ENCODE results near the gene MON2. TPM values are rescaled to one million over a fixed set of nuclear protein-coding genes. Genes with fewer than 3 reads are reported as not detected.
"Not testable (repeated sequence)": the region's sequence is repeated elsewhere in the genome, so short reads cannot be mapped to it uniquely, and the experiment has no call there.

Gene MON2
- total and polyA plus RNA-seq, 2 donors, result 12.8 to 302 TPM

DNA sequence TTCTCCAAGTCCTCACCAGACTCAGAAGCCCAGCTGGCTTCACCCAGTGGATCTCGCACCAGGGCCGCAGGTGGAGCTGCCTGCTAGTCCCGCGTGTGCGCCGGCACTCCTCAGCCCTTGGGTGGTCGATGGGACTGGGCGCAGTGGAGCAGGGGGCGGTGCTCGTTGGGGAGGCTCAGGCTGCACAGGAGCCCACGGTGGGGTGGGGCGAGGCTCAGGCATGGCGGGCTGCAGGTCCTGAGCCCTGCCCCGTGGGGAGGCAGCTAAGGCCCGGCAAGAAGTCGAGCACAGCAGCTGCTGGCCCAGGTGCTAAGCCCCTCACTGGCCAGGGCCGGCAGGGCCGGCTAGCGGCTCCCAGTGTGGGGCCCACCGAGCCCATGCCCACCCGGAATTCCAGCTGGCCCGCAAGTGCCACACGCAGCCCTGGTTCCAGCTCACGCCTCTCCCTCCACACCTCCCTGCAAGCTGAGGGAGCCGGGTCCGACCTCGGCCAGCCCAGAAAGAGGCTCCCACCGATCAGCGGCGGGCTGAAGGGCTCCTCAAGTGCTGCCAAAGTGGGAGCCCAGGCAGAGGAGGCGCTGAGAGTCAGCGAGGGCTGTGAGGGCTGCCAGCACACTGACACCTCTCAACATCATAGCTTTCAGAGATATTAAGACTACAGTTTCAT, 5.3 kb upstream of the MON2 start:
- H3K4me1 ChIP-seq (ENCODE audit: insufficient read depth); H3K27ac ChIP-seq (ENCODE audit: low read depth); DNase-seq (ENCODE audit: extremely low spot score); H3K4me3 ChIP-seq (ENCODE audit: low read depth, low read length); H3K36me3 ChIP-seq (ENCODE audit: insufficient read depth): not testable (repeated sequence)
- WGBS, result 94% methylated on average over 32 of the region's 32 CpGs

GRCh38 chr12:62463252-62463651, 3.4 kb upstream of the MON2 start:
- not testable (repeated sequence) for H3K4me1 ChIP-seq (ENCODE audit: insufficient read depth); H3K4me3 ChIP-seq (ENCODE audit: low read depth, low read length); H3K27ac ChIP-seq (ENCODE audit: low read depth); DNase-seq (ENCODE audit: extremely low spot score); H3K36me3 ChIP-seq (ENCODE audit: insufficient read depth)
- WGBS, result 70% methylated on average over 7 of the region's 7 CpGs

- H3K4me1 ChIP-seq (ENCODE audit: insufficient read depth), result no peaks in the 10 kb centered on the region
- under 1% methylated on average over 16 of the region's 16 CpGs for WGBS
- peak; percentile 17 for DNase-seq (ENCODE audit: extremely low spot score)
Observed at GRCh38 chr12:62466018-62466593, 520 bp upstream of the MON2 start.

GRCh38 chr12:62468397-62468796, 1.8 kb downstream of the MON2 start:
- DNase-seq (ENCODE audit: extremely low spot score), result no peak
- WGBS, result 65% methylated on average over 2 of the region's 2 CpGs
- H3K27ac ChIP-seq (ENCODE audit: low read depth), result no peak overlapping the region
- H3K36me3 ChIP-seq (ENCODE audit: insufficient read depth), result no peaks in the 10 kb centered on the region
- H3K4me3 ChIP-seq (ENCODE audit: low read depth, low read length), result no peak overlapping the region
- H3K4me1 ChIP-seq (ENCODE audit: insufficient read depth), result no peaks in the 10 kb centered on the region

More at GRCh38 chr12:62466018-62466593, 520 bp upstream of the MON2 start:
- Histone ChIP-seq H3K36me3 (ENCODE audit: insufficient read depth) (no peaks in the 10 kb centered on the region), H3K27ac (ENCODE audit: low read depth) (peak overlapping the region; percentile 68), H3K4me3 (ENCODE audit: low read depth, low read length) (peak overlapping the region; percentile 91)

GRCh38 chr12:62468935-62469334, 2.3 kb downstream of the MON2 start:
- Histone ChIP-seq H3K4me1 (ENCODE audit: insufficient read depth) (no peaks in the 10 kb centered on the region), H3K27ac (ENCODE audit: low read depth) (no peak overlapping the region), H3K36me3 (ENCODE audit: insufficient read depth) (no peaks in the 10 kb centered on the region), H3K4me3 (ENCODE audit: low read depth, low read length) (no peak overlapping the region)
- WGBS, result 72% methylated on average over 8 of the region's 8 CpGs
- no peak for DNase-seq (ENCODE audit: extremely low spot score)

- H3K4me1 ChIP-seq (ENCODE audit: insufficient read depth), result no peaks in the 10 kb centered on the region
- DNase-seq (ENCODE audit: extremely low spot score), result no peak
- H3K27ac ChIP-seq (ENCODE audit: low read depth), result no peak overlapping the region
- WGBS, result 94% methylated on average over 2 of the region's 2 CpGs
- no peaks in the 10 kb centered on the region for H3K36me3 ChIP-seq (ENCODE audit: insufficient read depth)
- H3K4me3 ChIP-seq (ENCODE audit: low read depth, low read length), result no peak overlapping the region
Observed at GRCh38 chr12:62469704-62470103, 3.1 kb downstream of the MON2 start.

DNA sequence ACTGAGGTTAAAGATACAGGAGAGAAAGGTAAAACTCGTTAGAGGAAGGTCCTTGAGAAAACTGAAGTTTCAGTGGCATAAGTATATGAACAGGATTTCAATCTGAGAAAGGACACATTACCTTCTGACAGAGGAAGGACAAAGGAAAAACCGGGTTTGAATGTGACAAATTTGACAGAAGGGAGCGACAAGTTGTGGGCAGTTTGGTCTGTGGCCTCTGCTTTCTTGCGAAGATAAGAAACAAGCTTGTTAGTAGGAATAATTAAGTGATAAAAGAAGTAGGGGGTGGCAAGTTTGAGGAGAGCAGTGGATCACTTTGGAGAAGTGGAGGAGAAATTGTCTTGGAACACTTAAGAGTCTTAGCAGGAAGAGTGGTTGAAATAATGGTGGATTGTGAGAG, 5.1 kb downstream of the MON2 start:
- no peaks in the 10 kb centered on the region for H3K36me3 ChIP-seq (ENCODE audit: insufficient read depth)
- no peaks in the 10 kb centered on the region for H3K4me1 ChIP-seq (ENCODE audit: insufficient read depth)
- 78% methylated on average over 4 of the region's 4 CpGs for WGBS
- no peak for DNase-seq (ENCODE audit: extremely low spot score)
- H3K4me3 ChIP-seq (ENCODE audit: low read depth, low read length), result no peak overlapping the region
- H3K27ac ChIP-seq (ENCODE audit: low read depth), result no peak overlapping the region

- no peak for DNase-seq (ENCODE audit: extremely low spot score)
- WGBS, result 48% methylated on average over 3 of the region's 3 CpGs
Observed at GRCh38 chr12:62472472-62472871, 5.8 kb downstream of the MON2 start.

DNA sequence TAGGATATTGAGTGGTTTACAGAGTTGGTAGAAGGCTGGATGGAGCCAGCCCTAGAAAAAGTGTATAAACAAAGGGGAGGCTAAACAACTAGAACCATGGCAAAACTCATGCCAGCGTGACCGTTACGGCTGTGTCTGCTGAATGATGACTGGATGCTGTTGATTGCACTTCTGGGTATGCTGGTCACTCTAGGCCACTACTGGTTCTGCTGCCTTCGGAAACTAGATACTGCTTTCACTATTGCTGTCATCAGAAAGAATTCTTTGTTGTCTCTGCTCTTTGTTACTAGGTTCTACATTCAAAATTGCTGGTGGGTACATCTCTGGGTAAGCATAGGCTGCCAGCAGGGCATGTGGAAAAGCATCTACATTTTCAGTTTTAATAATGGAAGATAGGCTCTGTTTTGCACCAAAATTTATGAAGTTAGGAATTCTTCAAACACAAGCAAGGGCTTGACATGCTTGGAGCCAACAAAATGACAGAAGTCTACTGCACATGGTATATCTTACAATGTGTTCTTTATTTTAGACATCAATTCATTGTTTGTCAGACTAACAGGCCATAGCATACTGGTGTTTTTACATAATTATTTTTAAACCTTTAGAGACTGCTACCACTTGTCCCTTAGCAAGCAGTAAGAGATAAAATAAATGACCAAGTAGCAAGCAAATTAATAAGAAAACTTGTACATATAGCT, 15.4 kb downstream of the MON2 start:
- WGBS, result 73% methylated on average over 4 of the region's 4 CpGs
- H3K36me3 ChIP-seq (ENCODE audit: insufficient read depth), result no peaks in the 10 kb centered on the region
- H3K4me1 ChIP-seq (ENCODE audit: insufficient read depth), result no peaks in the 10 kb centered on the region
- H3K27ac ChIP-seq (ENCODE audit: low read depth), result no peak overlapping the region
- H3K4me3 ChIP-seq (ENCODE audit: low read depth, low read length), result no peak overlapping the region
- no peak for DNase-seq (ENCODE audit: extremely low spot score)

More at GRCh38 chr12:62472472-62472871, 5.8 kb downstream of the MON2 start:
- H3K4me3 ChIP-seq (ENCODE audit: low read depth, low read length), result no peak overlapping the region
- H3K36me3 ChIP-seq (ENCODE audit: insufficient read depth), result no peaks in the 10 kb centered on the region
- no peaks in the 10 kb centered on the region for H3K4me1 ChIP-seq (ENCODE audit: insufficient read depth)
- no peak overlapping the region for H3K27ac ChIP-seq (ENCODE audit: low read depth)

- Histone ChIP-seq H3K4me1 (ENCODE audit: insufficient read depth) (no peaks in the 10 kb centered on the region), H3K4me3 (ENCODE audit: low read depth, low read length) (no peak overlapping the region), H3K27ac (ENCODE audit: low read depth) (no peak overlapping the region), H3K36me3 (ENCODE audit: insufficient read depth) (no peaks in the 10 kb centered on the region)
- DNase-seq (ENCODE audit: extremely low spot score), result no peak
- WGBS, result 98% methylated on average over 3 of the region's 3 CpGs
Observed at GRCh38 chr12:62482769-62483168, 16.1 kb downstream of the MON2 start.

DNA sequence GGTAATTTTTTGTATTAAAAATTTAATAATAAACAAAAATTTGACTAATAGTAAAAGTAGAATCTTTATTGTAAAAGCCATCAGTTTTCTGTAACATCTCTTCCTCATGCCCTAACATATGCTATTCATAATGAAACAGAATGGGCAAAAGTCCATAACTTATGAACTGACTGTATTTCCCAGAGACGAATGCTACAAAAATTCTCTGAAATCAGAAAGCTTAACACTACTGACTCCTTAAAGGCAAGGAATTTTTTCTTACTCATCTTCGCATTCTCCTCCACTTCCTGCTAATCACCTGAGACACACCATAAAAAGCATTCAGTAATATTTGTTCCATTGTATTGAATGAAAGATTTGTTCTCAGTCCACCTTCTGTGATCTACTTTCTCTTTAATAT, 17.6 kb downstream of the MON2 start:
- DNase-seq (ENCODE audit: extremely low spot score), result no peak
- WGBS, result 80% methylated on average over 2 of the region's 2 CpGs
- H3K4me1 ChIP-seq (ENCODE audit: insufficient read depth), result no peaks in the 10 kb centered on the region
- no peak overlapping the region for H3K4me3 ChIP-seq (ENCODE audit: low read depth, low read length)
- H3K36me3 ChIP-seq (ENCODE audit: insufficient read depth), result no peaks in the 10 kb centered on the region
- no peak overlapping the region for H3K27ac ChIP-seq (ENCODE audit: low read depth)

- Histone ChIP-seq H3K4me1 (ENCODE audit: insufficient read depth) (no peaks in the 10 kb centered on the region), H3K4me3 (ENCODE audit: low read depth, low read length) (no peak overlapping the region), H3K36me3 (ENCODE audit: insufficient read depth) (no peaks in the 10 kb centered on the region), H3K27ac (ENCODE audit: low read depth) (no peak overlapping the region)
- WGBS, result 91% methylated on average over 3 of the region's 3 CpGs
- DNase-seq (ENCODE audit: extremely low spot score), result no peak
Observed at GRCh38 chr12:62505786-62506185, 39.2 kb downstream of the MON2 start.

DNA sequence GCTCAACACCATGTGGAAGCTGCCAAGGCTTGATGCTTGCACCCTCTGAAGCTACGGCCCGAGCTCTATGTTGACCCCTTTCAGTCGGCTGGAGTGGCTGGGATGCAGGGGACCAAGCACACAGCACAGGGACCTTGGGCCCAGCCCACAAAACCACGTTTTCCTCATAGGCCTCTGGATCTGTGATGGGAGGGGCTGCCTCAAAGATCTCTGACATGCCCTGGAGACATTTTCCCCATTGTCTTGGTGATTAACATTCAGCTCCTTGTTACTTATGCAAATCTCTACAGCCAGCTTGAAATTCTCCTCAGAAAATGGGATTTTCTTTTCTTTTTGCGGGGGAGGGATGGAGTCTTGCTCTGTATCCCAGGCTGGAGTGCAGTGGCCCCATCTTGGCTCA, 46.3 kb downstream of the MON2 start:
- 98% methylated on average over 5 of the region's 5 CpGs for WGBS
- no peaks in the 10 kb centered on the region for H3K4me1 ChIP-seq (ENCODE audit: insufficient read depth)
- no peak for DNase-seq (ENCODE audit: extremely low spot score)

DNA sequence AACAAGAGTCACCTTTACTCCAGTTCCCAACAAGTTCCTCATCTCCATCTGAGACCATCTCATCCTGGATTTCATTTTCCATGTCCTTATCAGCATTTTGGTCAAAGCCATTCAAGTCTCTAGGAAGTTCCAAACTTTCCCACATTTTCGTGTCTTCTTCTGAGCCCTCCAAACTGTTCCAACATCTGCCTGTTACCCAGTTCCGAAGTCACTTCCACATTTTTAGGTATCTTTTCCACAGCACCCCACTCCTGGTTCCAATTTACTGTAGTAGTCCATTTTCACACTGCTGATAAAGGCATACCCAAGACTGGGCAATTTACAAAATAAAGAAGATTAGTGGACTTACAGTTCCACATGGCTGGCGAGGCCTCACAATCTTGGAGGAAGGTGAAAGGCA, 47.5 kb downstream of the MON2 start:
- H3K27ac ChIP-seq (ENCODE audit: low read depth); DNase-seq (ENCODE audit: extremely low spot score); H3K4me1 ChIP-seq (ENCODE audit: insufficient read depth); H3K4me3 ChIP-seq (ENCODE audit: low read depth, low read length); H3K36me3 ChIP-seq (ENCODE audit: insufficient read depth): not testable (repeated sequence)
- 97% methylated on average over 3 of the region's 3 CpGs for WGBS

More for the DNA sequence above, 46.3 kb downstream of the MON2 start:
- Histone ChIP-seq H3K27ac (ENCODE audit: low read depth) (no peak overlapping the region), H3K36me3 (ENCODE audit: insufficient read depth) (no peaks in the 10 kb centered on the region), H3K4me3 (ENCODE audit: low read depth, low read length) (no peak overlapping the region)

All from urinary bladder (tissue), 4 donors.